HepG2 (cell line): ENCODE results near the gene GFER. TPM values are rescaled to one million over a fixed set of nuclear protein-coding genes. Genes with fewer than 3 reads are reported as not detected.

Source experiments
- CBX2 ChIP-seq, 2 experiments: fragments of 200-600 bp in 1 of 2; sonication (generic); formaldehyde crosslinking in 1 of 2; IDR thresholded peaks; 2 replicates each; pipeline versions ENCODE4 v1.7.0 to v1.8.1; 2018 to 2022; ENCODE audit warnings: low read depth in 2 of 2, low read length in 1 of 2, mild to moderate bottlenecking in 1 of 2, missing genetic modification reagents in 1 of 2
- HIVEP1 ChIP-seq: sonication (generic); formaldehyde crosslinking; IDR thresholded peaks from 2 replicates; pipeline ENCODE4 v1.4.0; 2020; ENCODE audit warnings: mild to moderate bottlenecking, missing genetic modification reagents
- HMGA1 ChIP-seq: sonication (generic); formaldehyde crosslinking; conservative IDR thresholded peaks from 2 replicates; pipeline ENCODE4 v1.4.0; 2020; ENCODE audit warnings: missing genetic modification reagents
- MED13 ChIP-seq: sonication (generic); formaldehyde crosslinking; IDR thresholded peaks from 2 replicates; pipeline ENCODE4 v1.5.0; 2020; ENCODE audit warnings: missing genetic modification reagents
- SYNCRIP ChIP-seq: fragments of 200-400 bp; formaldehyde crosslinking; IDR thresholded peaks from 2 replicates; pipeline ENCODE4 v1.6.1; 2018; ENCODE audit warnings: mild to moderate bottlenecking, low read depth, low read length; ENCODE audit not compliant: insufficient read depth
- TARDBP ChIP-seq: sonication (generic); formaldehyde crosslinking; IDR thresholded peaks from 2 replicates; pipeline ENCODE4 v1.8.0; 2022; ENCODE audit warnings: mild to moderate bottlenecking, missing genetic modification reagents
- ZNF138 ChIP-seq: sonication (generic); formaldehyde crosslinking; IDR thresholded peaks from 2 replicates; pipeline ENCODE4 v1.5.0; 2020; ENCODE audit warnings: mild to moderate bottlenecking, low read depth, missing genetic modification reagents
- ZNF180 ChIP-seq: sonication (generic); formaldehyde crosslinking; IDR thresholded peaks from 2 replicates; pipeline ENCODE4 v1.4.0; 2020; ENCODE audit warnings: low read depth, missing genetic modification reagents, borderline replicate concordance
- ZNF747 ChIP-seq: sonication (generic); formaldehyde crosslinking; IDR thresholded peaks from 2 replicates; pipeline ENCODE4 v1.8.1; 2023; ENCODE audit warnings: missing genetic modification reagents, mild to moderate bottlenecking, borderline replicate concordance
- ZNF879 ChIP-seq: sonication (generic); formaldehyde crosslinking; IDR thresholded peaks from 2 replicates; pipeline ENCODE4 v1.8.1; 2023; ENCODE audit warnings: missing genetic modification reagents
- polyA plus RNA-seq, 8 experiments: library from polyadenylated mRNA; depleted of rRNA in 3 of 8; stranded (reverse) in 7 of 8; unstranded in 1 of 8; fragments of >200 nt; fragmentation: Illumina TruSeq in 4 of 8; extraction: Trizol in 4 of 8; gene quantifications; 2 replicates each; pipeline versions ENCODE4 v1.2.1 to v1.2.3, GENCODE V29; 2011 to 2016; ENCODE audit warnings: low read depth in 4 of 8, missing spikeins in 1 of 8, mixed read lengths in 1 of 8; ENCODE audit not compliant: insufficient read depth in 1 of 8
- total RNA-seq, 5 experiments: library from RNA; depleted of rRNA; stranded (reverse); fragments of >200 nt; fragmentation: Illumina TruSeq; extraction: Trizol; gene quantifications; 2 replicates each; pipeline ENCODE4 v1.2.3, GENCODE V29; 2016; ENCODE audit warnings: low read depth in 1 of 5
- TF ChIP-seq, protein P1 (sequence below): sonication (generic); formaldehyde crosslinking; IDR thresholded peaks from 2 replicates; pipeline ENCODE4 v1.4.0; 2020; ENCODE audit warnings: mild to moderate bottlenecking, missing genetic modification reagents, borderline replicate concordance
- TF ChIP-seq, protein P2 (sequence below): sonication (generic); formaldehyde crosslinking; conservative IDR thresholded peaks from 2 replicates; pipeline ENCODE4 v1.4.0; 2020; ENCODE audit warnings: missing genetic modification reagents
- TF ChIP-seq, protein P3 (sequence below): sonication (generic); formaldehyde crosslinking; IDR thresholded peaks from 2 replicates; pipeline ENCODE4 v1.4.0; 2020; ENCODE audit warnings: mild to moderate bottlenecking, missing genetic modification reagents
- TF ChIP-seq, protein P4 (sequence below): IDR thresholded peaks from 2 replicates; pipeline ENCODE4 v1.6.1; 2018; ENCODE audit warnings: missing genetic modification reagents
- TF ChIP-seq, protein P5 (sequence below): sonication (generic); formaldehyde crosslinking; IDR thresholded peaks from 2 replicates; pipeline ENCODE4 v1.5.0; 2020; ENCODE audit warnings: mild to moderate bottlenecking, missing genetic modification reagents

The GFER gene
- total and polyA plus RNA-seq, 2 of the 13 experiments (the other 11 are each of a cell fraction or from before 2014, with no cell fraction given), result 28.6 to 71.7 TPM

DNA sequence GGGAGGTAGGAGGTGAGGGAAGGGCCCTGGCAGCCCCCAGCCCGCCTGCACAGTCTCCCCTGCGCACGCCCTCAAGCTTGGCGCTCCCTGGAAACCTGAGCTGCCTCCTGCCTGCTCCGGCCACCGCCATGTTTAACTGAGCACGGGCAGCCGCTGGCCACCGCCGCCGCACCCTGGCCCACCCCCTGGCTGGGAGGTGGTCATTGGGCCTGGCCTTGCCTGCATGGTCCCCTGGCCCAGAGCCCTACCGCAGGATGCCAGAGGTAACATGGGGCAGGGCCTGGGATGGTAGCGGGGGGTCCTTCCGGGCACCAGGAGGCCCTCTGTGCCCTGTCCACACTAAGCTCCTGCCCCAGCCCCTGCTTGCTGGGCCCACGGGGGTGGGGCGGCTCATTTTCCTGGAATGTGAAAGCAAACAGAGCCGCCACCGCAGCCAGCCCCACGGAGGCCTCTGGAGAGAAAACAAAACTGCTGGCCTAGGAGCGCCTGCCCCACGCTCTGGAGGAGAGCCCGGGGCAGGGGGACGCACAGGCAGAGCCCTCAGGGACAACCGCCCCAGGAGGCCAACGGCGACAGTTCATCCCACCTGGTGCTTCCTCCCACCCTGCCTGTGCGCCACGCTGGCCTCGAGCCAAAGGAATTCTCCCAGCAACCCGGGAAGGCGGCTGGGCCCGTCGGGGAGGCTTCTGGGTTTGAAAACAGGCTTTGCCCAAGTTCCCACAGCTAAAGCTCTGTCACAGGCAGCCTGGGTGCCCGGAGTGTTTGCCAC is 51.6 kb downstream of the GFER start (continued):
- TF ChIP-seq, protein P1, sequence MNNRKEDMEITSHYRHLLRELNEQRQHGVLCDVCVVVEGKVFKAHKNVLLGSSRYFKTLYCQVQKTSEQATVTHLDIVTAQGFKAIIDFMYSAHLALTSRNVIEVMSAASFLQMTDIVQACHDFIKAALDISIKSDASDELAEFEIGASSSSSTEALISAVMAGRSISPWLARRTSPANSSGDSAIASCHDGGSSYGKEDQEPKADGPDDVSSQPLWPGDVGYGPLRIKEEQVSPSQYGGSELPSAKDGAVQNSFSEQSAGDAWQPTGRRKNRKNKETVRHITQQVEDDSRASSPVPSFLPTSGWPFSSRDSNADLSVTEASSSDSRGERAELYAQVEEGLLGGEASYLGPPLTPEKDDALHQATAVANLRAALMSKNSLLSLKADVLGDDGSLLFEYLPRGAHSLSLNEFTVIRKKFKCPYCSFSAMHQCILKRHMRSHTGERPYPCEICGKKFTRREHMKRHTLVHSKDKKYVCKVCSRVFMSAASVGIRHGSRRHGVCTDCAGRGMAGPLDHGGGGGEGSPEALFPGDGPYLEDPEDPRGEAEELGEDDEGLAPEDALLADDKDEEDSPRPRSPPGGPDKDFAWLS (CRISPR knock-in tag), result no peak
- peak; percentile 70 for TF ChIP-seq HIVEP1
- 0 out of 2 replicates have a peak, but pooled peaks have one; percentile 25 for TF ChIP-seq ZNF180
- no peak for TF ChIP-seq SYNCRIP
- 0 out of 2 replicates have a peak, but pooled peaks have one; percentile 66 for TF ChIP-seq MED13 (CRISPR knock-in tag)
- TF ChIP-seq TARDBP (CRISPR knock-in tag), result peak; percentile 37; the same call in 1 of the 2 replicates
- 0 out of 2 replicates have a peak, but pooled peaks have one; percentile 22 for TF ChIP-seq ZNF879 (CRISPR knock-in tag)
- TF ChIP-seq, protein P2, sequence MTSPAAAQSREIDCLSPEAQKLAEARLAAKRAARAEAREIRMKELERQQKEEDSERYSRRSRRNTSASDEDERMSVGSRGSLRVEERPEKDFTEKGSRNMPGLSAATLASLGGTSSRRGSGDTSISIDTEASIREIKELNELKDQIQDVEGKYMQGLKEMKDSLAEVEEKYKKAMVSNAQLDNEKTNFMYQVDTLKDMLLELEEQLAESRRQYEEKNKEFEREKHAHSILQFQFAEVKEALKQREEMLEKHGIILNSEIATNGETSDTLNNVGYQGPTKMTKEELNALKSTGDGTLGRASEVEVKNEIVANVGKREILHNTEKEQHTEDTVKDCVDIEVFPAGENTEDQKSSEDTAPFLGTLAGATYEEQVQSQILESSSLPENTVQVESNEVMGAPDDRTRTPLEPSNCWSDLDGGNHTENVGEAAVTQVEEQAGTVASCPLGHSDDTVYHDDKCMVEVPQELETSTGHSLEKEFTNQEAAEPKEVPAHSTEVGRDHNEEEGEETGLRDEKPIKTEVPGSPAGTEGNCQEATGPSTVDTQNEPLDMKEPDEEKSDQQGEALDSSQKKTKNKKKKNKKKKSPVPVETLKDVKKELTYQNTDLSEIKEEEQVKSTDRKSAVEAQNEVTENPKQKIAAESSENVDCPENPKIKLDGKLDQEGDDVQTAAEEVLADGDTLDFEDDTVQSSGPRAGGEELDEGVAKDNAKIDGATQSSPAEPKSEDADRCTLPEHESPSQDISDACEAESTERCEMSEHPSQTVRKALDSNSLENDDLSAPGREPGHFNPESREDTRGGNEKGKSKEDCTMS (CRISPR knock-in tag), result no peak
- no peak for TF ChIP-seq HMGA1
- TF ChIP-seq, protein P3, sequence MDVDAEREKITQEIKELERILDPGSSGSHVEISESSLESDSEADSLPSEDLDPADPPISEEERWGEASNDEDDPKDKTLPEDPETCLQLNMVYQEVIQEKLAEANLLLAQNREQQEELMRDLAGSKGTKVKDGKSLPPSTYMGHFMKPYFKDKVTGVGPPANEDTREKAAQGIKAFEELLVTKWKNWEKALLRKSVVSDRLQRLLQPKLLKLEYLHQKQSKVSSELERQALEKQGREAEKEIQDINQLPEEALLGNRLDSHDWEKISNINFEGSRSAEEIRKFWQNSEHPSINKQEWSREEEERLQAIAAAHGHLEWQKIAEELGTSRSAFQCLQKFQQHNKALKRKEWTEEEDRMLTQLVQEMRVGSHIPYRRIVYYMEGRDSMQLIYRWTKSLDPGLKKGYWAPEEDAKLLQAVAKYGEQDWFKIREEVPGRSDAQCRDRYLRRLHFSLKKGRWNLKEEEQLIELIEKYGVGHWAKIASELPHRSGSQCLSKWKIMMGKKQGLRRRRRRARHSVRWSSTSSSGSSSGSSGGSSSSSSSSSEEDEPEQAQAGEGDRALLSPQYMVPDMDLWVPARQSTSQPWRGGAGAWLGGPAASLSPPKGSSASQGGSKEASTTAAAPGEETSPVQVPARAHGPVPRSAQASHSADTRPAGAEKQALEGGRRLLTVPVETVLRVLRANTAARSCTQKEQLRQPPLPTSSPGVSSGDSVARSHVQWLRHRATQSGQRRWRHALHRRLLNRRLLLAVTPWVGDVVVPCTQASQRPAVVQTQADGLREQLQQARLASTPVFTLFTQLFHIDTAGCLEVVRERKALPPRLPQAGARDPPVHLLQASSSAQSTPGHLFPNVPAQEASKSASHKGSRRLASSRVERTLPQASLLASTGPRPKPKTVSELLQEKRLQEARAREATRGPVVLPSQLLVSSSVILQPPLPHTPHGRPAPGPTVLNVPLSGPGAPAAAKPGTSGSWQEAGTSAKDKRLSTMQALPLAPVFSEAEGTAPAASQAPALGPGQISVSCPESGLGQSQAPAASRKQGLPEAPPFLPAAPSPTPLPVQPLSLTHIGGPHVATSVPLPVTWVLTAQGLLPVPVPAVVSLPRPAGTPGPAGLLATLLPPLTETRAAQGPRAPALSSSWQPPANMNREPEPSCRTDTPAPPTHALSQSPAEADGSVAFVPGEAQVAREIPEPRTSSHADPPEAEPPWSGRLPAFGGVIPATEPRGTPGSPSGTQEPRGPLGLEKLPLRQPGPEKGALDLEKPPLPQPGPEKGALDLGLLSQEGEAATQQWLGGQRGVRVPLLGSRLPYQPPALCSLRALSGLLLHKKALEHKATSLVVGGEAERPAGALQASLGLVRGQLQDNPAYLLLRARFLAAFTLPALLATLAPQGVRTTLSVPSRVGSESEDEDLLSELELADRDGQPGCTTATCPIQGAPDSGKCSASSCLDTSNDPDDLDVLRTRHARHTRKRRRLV (CRISPR knock-in tag), result peak; percentile 94
- TF ChIP-seq CBX2 (IDR thresholded peaks at IDR 0.05; ENCODE audit: low read depth, low read length), result no peak
- no peak for TF ChIP-seq CBX2 (CRISPR knock-in tag; IDR thresholded peaks at IDR 0.05; ENCODE audit: low read depth)
- TF ChIP-seq ZNF138 (CRISPR knock-in tag), result no peak
- TF ChIP-seq, protein P4, sequence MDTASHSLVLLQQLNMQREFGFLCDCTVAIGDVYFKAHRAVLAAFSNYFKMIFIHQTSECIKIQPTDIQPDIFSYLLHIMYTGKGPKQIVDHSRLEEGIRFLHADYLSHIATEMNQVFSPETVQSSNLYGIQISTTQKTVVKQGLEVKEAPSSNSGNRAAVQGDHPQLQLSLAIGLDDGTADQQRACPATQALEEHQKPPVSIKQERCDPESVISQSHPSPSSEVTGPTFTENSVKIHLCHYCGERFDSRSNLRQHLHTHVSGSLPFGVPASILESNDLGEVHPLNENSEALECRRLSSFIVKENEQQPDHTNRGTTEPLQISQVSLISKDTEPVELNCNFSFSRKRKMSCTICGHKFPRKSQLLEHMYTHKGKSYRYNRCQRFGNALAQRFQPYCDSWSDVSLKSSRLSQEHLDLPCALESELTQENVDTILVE (CRISPR knock-in tag), result peak; percentile 87
- TF ChIP-seq ZNF747, result peak; percentile 78
- TF ChIP-seq, protein P5, sequence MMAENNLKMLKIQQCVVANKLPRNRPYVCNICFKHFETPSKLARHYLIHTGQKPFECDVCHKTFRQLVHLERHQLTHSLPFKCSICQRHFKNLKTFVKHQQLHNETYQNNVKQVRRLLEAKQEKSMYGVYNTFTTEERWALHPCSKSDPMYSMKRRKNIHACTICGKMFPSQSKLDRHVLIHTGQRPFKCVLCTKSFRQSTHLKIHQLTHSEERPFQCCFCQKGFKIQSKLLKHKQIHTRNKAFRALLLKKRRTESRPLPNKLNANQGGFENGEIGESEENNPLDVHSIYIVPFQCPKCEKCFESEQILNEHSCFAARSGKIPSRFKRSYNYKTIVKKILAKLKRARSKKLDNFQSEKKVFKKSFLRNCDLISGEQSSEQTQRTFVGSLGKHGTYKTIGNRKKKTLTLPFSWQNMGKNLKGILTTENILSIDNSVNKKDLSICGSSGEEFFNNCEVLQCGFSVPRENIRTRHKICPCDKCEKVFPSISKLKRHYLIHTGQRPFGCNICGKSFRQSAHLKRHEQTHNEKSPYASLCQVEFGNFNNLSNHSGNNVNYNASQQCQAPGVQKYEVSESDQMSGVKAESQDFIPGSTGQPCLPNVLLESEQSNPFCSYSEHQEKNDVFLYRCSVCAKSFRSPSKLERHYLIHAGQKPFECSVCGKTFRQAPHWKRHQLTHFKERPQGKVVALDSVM (CRISPR knock-in tag), result peak; percentile 53
